SJSA1 (cell line): ENCODE results near the gene MAP1S. TPM values are rescaled to one million over a fixed set of nuclear protein-coding genes. Genes with fewer than 3 reads are reported as not detected.
A peak's percentile ranks its signal among the peaks of the same experiment; 100 is the strongest.

ENCODE experiments used
- DNase-seq, 2 experiments: peaks; one replicate each; pipeline ENCODE4 v3.0.0-alpha.2; 2015 to 2020; ENCODE audit warnings: low spot score in 2 of 2, low read depth in 1 of 2
- H3K27ac ChIP-seq: fragments of 250-450 bp; sonication (Bioruptor Pico); 2 replicates; pipeline ENCODE4 v1.5.1; 2020; ENCODE audit warnings: mild to moderate bottlenecking, moderate library complexity
- H3K27me3 ChIP-seq: fragments of 250-450 bp; sonication (Bioruptor Pico); replicated peaks from 2 replicates; pipeline ENCODE4 v1.5.1; 2020; ENCODE audit warnings: mild to moderate bottlenecking, moderate library complexity
- H3K36me3 ChIP-seq: fragments of 250-450 bp; sonication (Bioruptor Pico); 2 replicates; pipeline ENCODE4 v1.5.1; 2020; ENCODE audit warnings: mild to moderate bottlenecking
- H3K4me1 ChIP-seq: fragments of 250-450 bp; sonication (Bioruptor Pico); replicated peaks from 2 replicates; pipeline ENCODE4 v1.6.1; 2021; ENCODE audit warnings: mild to moderate bottlenecking
- H3K4me3 ChIP-seq: fragments of 250-450 bp; sonication (Bioruptor Pico); 2 replicates; pipeline ENCODE4 v1.5.1; 2020; ENCODE audit warnings: mild to moderate bottlenecking
- H3K9me3 ChIP-seq: fragments of 250-450 bp; sonication (Bioruptor Pico); replicated peaks from 2 replicates; pipeline ENCODE4 v1.5.1; 2020; ENCODE audit warnings: mild to moderate bottlenecking
- total RNA-seq: library from RNA; depleted of rRNA; stranded (reverse); fragments of >200 nt; shearing (Covaris generic); gene quantifications from 2 replicates; pipeline ENCODE4 v1.2.3, GENCODE V29; 2014

The MAP1S gene
- total RNA-seq, 1 experiment from 2014 or later: 8.1 TPM

- Histone ChIP-seq H3K36me3 (peaks cover 90% of the 10 kb centered on the region), H3K27ac (no peak overlapping the region), H3K9me3 (no peaks in the 10 kb centered on the region; the same call in 1 of the 2 replicates), H3K4me1 (peaks cover 13% of the 10 kb centered on the region), H3K4me3 (no peak overlapping the region), H3K27me3 (no peaks in the 10 kb centered on the region)
- DNase-seq: no peak
Observed at GRCh38 chr19:17733127-17733526, 13.8 kb downstream of the MAP1S start.

- no peak for DNase-seq
- Histone ChIP-seq H3K4me3 (no peak overlapping the region), H3K27me3 (no peaks in the 10 kb centered on the region), H3K4me1 (peaks cover 14% of the 10 kb centered on the region), H3K9me3 (no peaks in the 10 kb centered on the region; the same call in 1 of the 2 replicates), H3K27ac (no peak overlapping the region), H3K36me3 (peaks cover 87% of the 10 kb centered on the region)
Observed at GRCh38 chr19:17734146-17734545, 14.9 kb downstream of the MAP1S start.

- H3K27ac ChIP-seq: no peak overlapping the region
- no peaks in the 10 kb centered on the region for H3K27me3 ChIP-seq
- H3K9me3 ChIP-seq: no peaks in the 10 kb centered on the region; the same call in 1 of the 2 replicates
- H3K4me3 ChIP-seq: no peak overlapping the region
- H3K36me3 ChIP-seq: peaks cover 75% of the 10 kb centered on the region
- H3K4me1 ChIP-seq: peaks cover 14% of the 10 kb centered on the region
- DNase-seq: no peak
Observed at GRCh38 chr19:17735410-17735809, 16.1 kb downstream of the MAP1S start.

- Histone ChIP-seq H3K4me3 (no peak overlapping the region), H3K36me3 (peaks cover 53% of the 10 kb centered on the region), H3K4me1 (peaks cover 14% of the 10 kb centered on the region), H3K27ac (peak overlapping the region; percentile 65), H3K9me3 (no peaks in the 10 kb centered on the region), H3K27me3 (no peaks in the 10 kb centered on the region)
- peak in 1 of 2 experiments; percentile 64 for DNase-seq
Observed at GRCh38 chr19:17737690-17738153, 18.4 kb downstream of the MAP1S start.

- no peak overlapping the region for H3K27ac ChIP-seq
- DNase-seq: no peak
- H3K27me3 ChIP-seq: no peaks in the 10 kb centered on the region
- peaks cover 38% of the 10 kb centered on the region for H3K36me3 ChIP-seq
- no peak overlapping the region for H3K4me3 ChIP-seq
- no peaks in the 10 kb centered on the region for H3K9me3 ChIP-seq
- H3K4me1 ChIP-seq: peaks cover 14% of the 10 kb centered on the region
Observed at GRCh38 chr19:17739121-17739875, 20.0 kb downstream of the MAP1S start.

GRCh38 chr19:17741456-17741855 lies 22.2 kb downstream of the MAP1S start:
- H3K4me3 ChIP-seq: no peak overlapping the region
- H3K27me3 ChIP-seq: no peaks in the 10 kb centered on the region
- peaks cover 20% of the 10 kb centered on the region for H3K36me3 ChIP-seq
- no peaks in the 10 kb centered on the region for H3K9me3 ChIP-seq
- no peak for DNase-seq
- peaks cover 14% of the 10 kb centered on the region for H3K4me1 ChIP-seq
- H3K27ac ChIP-seq: no peak overlapping the region

GRCh38 chr19:17743874-17744580 lies 24.7 kb downstream of the MAP1S start:
- H3K9me3 ChIP-seq: no peaks in the 10 kb centered on the region
- no peak overlapping the region for H3K27ac ChIP-seq
- H3K4me3 ChIP-seq: no peak overlapping the region
- no peaks in the 10 kb centered on the region for H3K36me3 ChIP-seq
- peaks cover 6% of the 10 kb centered on the region; the same call in 1 of the 2 replicates for H3K27me3 ChIP-seq
- peaks cover 10% of the 10 kb centered on the region for H3K4me1 ChIP-seq
- no peak for DNase-seq

- peaks cover 10% of the 10 kb centered on the region for H3K4me1 ChIP-seq
- no peak overlapping the region for H3K27ac ChIP-seq
- peak; percentile 84 to 93 for DNase-seq
Observed at GRCh38 chr19:17747205-17748098, 28.2 kb downstream of the MAP1S start.

GRCh38 chr19:17748884-17749638 lies 29.8 kb downstream of the MAP1S start:
- H3K4me1 ChIP-seq: peaks cover 10% of the 10 kb centered on the region
- peaks cover 6% of the 10 kb centered on the region; the same call in 1 of the 2 replicates for H3K27me3 ChIP-seq
- H3K9me3 ChIP-seq: no peaks in the 10 kb centered on the region
- H3K4me3 ChIP-seq: no peak overlapping the region
- H3K36me3 ChIP-seq: no peaks in the 10 kb centered on the region
- DNase-seq: no peak
- H3K27ac ChIP-seq: no peak overlapping the region

More at GRCh38 chr19:17747205-17748098, 28.2 kb downstream of the MAP1S start:
- Histone ChIP-seq H3K27me3 (peaks cover 6% of the 10 kb centered on the region; the same call in 1 of the 2 replicates), H3K4me3 (peak overlapping the region; percentile 35), H3K36me3 (no peaks in the 10 kb centered on the region), H3K9me3 (no peaks in the 10 kb centered on the region)

GRCh38 chr19:17749912-17750317 lies 30.6 kb downstream of the MAP1S start:
- no peak overlapping the region for H3K27ac ChIP-seq
- H3K4me1 ChIP-seq: peaks cover 10% of the 10 kb centered on the region
- H3K9me3 ChIP-seq: no peaks in the 10 kb centered on the region
- no peak overlapping the region for H3K4me3 ChIP-seq
- DNase-seq: no peak
- no peaks in the 10 kb centered on the region for H3K36me3 ChIP-seq
- peaks cover 6% of the 10 kb centered on the region; the same call in 1 of the 2 replicates for H3K27me3 ChIP-seq

GRCh38 chr19:17751103-17751911 lies 32.0 kb downstream of the MAP1S start, which contains the start of gene FCHO1:
TSS of gene FCHO1 (plus strand) at chr19:17751477. CDS start at chr19:17755165, 3,688 bp downstream.
- peaks cover 6% of the 10 kb centered on the region; the same call in 1 of the 2 replicates for H3K27me3 ChIP-seq
- no peak within 1 kb of the TSS for H3K27ac ChIP-seq
- no peak within 1 kb of the TSS for H3K4me3 ChIP-seq

GRCh38 chr19:17751912-17752273 lies 32.6 kb downstream of the MAP1S start:
- Histone ChIP-seq H3K27ac (no peak overlapping the region), H3K4me3 (no peak overlapping the region), H3K9me3 (no peaks in the 10 kb centered on the region), H3K36me3 (no peaks in the 10 kb centered on the region), H3K27me3 (peaks cover 6% of the 10 kb centered on the region; the same call in 1 of the 2 replicates), H3K4me1 (peaks cover 10% of the 10 kb centered on the region)
- no peak for DNase-seq

More at GRCh38 chr19:17751103-17751911, 32.0 kb downstream of the MAP1S start, which contains the start of gene FCHO1:
- Histone ChIP-seq H3K4me1 (peaks cover 10% of the 10 kb centered on the region), H3K9me3 (no peaks in the 10 kb centered on the region), H3K36me3 (no peaks in the 10 kb centered on the region)
- DNase-seq: no peak
